HUES6 (cell line): ENCODE results near the gene ITPA.

ENCODE experiments used
- H3K27ac ChIP-seq: 2 replicates; pipeline ENCODE4 v1.7.0; 2013; ENCODE audit warnings: low read depth, mild to moderate bottlenecking, low read length, inconsistent platforms
- H3K27me3 ChIP-seq: 2 replicates; pipeline ENCODE4 v1.6.1; 2013; ENCODE audit warnings: low read length; ENCODE audit not compliant: control insufficient read depth, insufficient read depth
- H3K36me3 ChIP-seq: 2 replicates; pipeline ENCODE4 v1.6.1; 2013; ENCODE audit warnings: low read length; ENCODE audit not compliant: control insufficient read depth, insufficient read depth
- H3K4me1 ChIP-seq: 2 replicates; pipeline ENCODE4 v1.6.1; 2013; ENCODE audit warnings: low read length; ENCODE audit not compliant: control insufficient read depth, insufficient read depth
- H3K4me3 ChIP-seq: 2 replicates; pipeline ENCODE4 v1.5.1; 2013; ENCODE audit warnings: low read depth, low read length
- H3K9ac ChIP-seq: one replicate; pipeline ENCODE4 v1.6.1; 2013; ENCODE audit warnings: mild to moderate bottlenecking, low read length
- H3K9me3 ChIP-seq: 2 replicates; pipeline ENCODE4 v1.6.1; 2013; ENCODE audit warnings: low read depth, low read length; ENCODE audit not compliant: control insufficient read depth, insufficient read depth

Gene ITPA

GRCh38 chr20:3166913-3167342 lies 42.4 kb upstream of the ITPA start:
- Histone ChIP-seq H3K27ac (no peak overlapping the region), H3K9me3 (no peaks in the 10 kb centered on the region)

GRCh38 chr20:3167738-3168078 lies 41.6 kb upstream of the ITPA start:
- peaks cover 3% of the 10 kb centered on the region; the same call in 1 of the 2 replicates for H3K36me3 ChIP-seq
- peaks cover 26% of the 10 kb centered on the region for H3K4me1 ChIP-seq
- H3K27me3 ChIP-seq, result peaks cover 19% of the 10 kb centered on the region
- peak overlapping the region; percentile 62 for H3K4me3 ChIP-seq
- H3K9ac ChIP-seq, result no peak overlapping the region
- H3K9me3 ChIP-seq, result no peaks in the 10 kb centered on the region
- no peak overlapping the region for H3K27ac ChIP-seq

More at GRCh38 chr20:3166913-3167342, 42.4 kb upstream of the ITPA start:
- peaks cover 19% of the 10 kb centered on the region for H3K27me3 ChIP-seq
- H3K4me1 ChIP-seq, result peaks cover 18% of the 10 kb centered on the region
- H3K36me3 ChIP-seq, result peaks cover 3% of the 10 kb centered on the region; the same call in 1 of the 2 replicates
- H3K4me3 ChIP-seq, result no peak overlapping the region
- H3K9ac ChIP-seq, result no peak overlapping the region

- peaks cover 19% of the 10 kb centered on the region for H3K27me3 ChIP-seq
Observed at GRCh38 chr20:3168079-3168828, 41.0 kb upstream of the ITPA start.

GRCh38 chr20:3168829-3169590 lies 40.3 kb upstream of the ITPA start:
- Histone ChIP-seq H3K27ac (no peak overlapping the region), H3K9me3 (no peaks in the 10 kb centered on the region), H3K4me1 (peaks cover 27% of the 10 kb centered on the region), H3K9ac (no peak overlapping the region), H3K36me3 (peaks cover 3% of the 10 kb centered on the region; the same call in 1 of the 2 replicates), H3K27me3 (peaks cover 19% of the 10 kb centered on the region), H3K4me3 (peak overlapping the region; percentile 62)

More at GRCh38 chr20:3168079-3168828, 41.0 kb upstream of the ITPA start:
- Histone ChIP-seq H3K4me1 (peaks cover 27% of the 10 kb centered on the region), H3K4me3 (peak overlapping the region; percentile 62), H3K9ac (peak overlapping the region; percentile 45), H3K36me3 (peaks cover 3% of the 10 kb centered on the region; the same call in 1 of the 2 replicates), H3K9me3 (no peaks in the 10 kb centered on the region), H3K27ac (no peak overlapping the region)

GRCh38 chr20:3171391-3172125 lies 37.7 kb upstream of the ITPA start:
- Histone ChIP-seq H3K4me3 (no peak overlapping the region), H3K27me3 (peaks cover 19% of the 10 kb centered on the region), H3K36me3 (no peaks in the 10 kb centered on the region), H3K9me3 (no peaks in the 10 kb centered on the region), H3K4me1 (peaks cover 36% of the 10 kb centered on the region), H3K9ac (no peak overlapping the region), H3K27ac (no peak overlapping the region)

- Histone ChIP-seq H3K27ac (no peak overlapping the region), H3K27me3 (peaks cover 18% of the 10 kb centered on the region), H3K36me3 (no peaks in the 10 kb centered on the region), H3K4me1 (peaks cover 36% of the 10 kb centered on the region), H3K9ac (peak overlapping the region; percentile 48), H3K9me3 (no peaks in the 10 kb centered on the region), H3K4me3 (peak overlapping the region; percentile 90)
Observed at GRCh38 chr20:3172126-3172932, 37.0 kb upstream of the ITPA start.

- H3K9ac ChIP-seq, result peak within 1 kb of the TSS; percentile 87
- H3K27ac ChIP-seq, result peak within 1 kb of the TSS; percentile 29; the same call in 1 of the 2 replicates
- peak within 1 kb of the TSS; percentile 90 for H3K4me3 ChIP-seq
- peaks cover 39% of the 10 kb centered on the region for H3K4me1 ChIP-seq
- H3K27me3 ChIP-seq, result peaks cover 11% of the 10 kb centered on the region; the same call in 1 of the 2 replicates
- no peaks in the 10 kb centered on the region for H3K9me3 ChIP-seq
- no peaks in the 10 kb centered on the region for H3K36me3 ChIP-seq
Observed at GRCh38 chr20:3172933-3173609, 36.2 kb upstream of the ITPA start, which contains the start of gene LZTS3. Gene LZTS3 (minus strand): TSS chr20:3173549. CDS start chr20:3167163, 6,386 bp downstream.

- Histone ChIP-seq H3K27me3 (peaks cover 5% of the 10 kb centered on the region; the same call in 1 of the 2 replicates), H3K9ac (peak overlapping the region; percentile 87), H3K36me3 (no peaks in the 10 kb centered on the region), H3K9me3 (no peaks in the 10 kb centered on the region), H3K4me1 (peaks cover 34% of the 10 kb centered on the region), H3K4me3 (peak overlapping the region; percentile 90), H3K27ac (peak overlapping the region; percentile 29; the same call in 1 of the 2 replicates)
Observed at GRCh38 chr20:3173610-3174441, 35.5 kb upstream of the ITPA start.

- Histone ChIP-seq H3K9me3 (no peaks in the 10 kb centered on the region), H3K36me3 (no peaks in the 10 kb centered on the region), H3K4me1 (peaks cover 31% of the 10 kb centered on the region), H3K27me3 (no peaks in the 10 kb centered on the region; the same call in 1 of the 2 replicates), H3K9ac (peak overlapping the region; percentile 87), H3K4me3 (peak overlapping the region; percentile 90), H3K27ac (peak overlapping the region; percentile 8; the same call in 1 of the 2 replicates)
Observed at GRCh38 chr20:3174442-3175261, 34.6 kb upstream of the ITPA start.
